Neural progenitor cell (in vitro differentiated cells): Measurements from ENCODE around the gene DET1.

Experiments
- EZH2 ChIP-seq: fragments of 200-600 bp; sonication (generic); IDR thresholded peaks from 2 replicates; pipeline ENCODE4 v1.6.1; 2017; ENCODE audit warnings: antibody characterized with exemption, mild to moderate bottlenecking, moderate library complexity
- TF ChIP-seq, protein P1 (sequence below): fragments of 200-600 bp; sonication (generic); IDR thresholded peaks from 2 replicates; pipeline ENCODE4 v1.5.1; 2017; ENCODE audit warnings: antibody characterized with exemption, mild to moderate bottlenecking

DNA sequence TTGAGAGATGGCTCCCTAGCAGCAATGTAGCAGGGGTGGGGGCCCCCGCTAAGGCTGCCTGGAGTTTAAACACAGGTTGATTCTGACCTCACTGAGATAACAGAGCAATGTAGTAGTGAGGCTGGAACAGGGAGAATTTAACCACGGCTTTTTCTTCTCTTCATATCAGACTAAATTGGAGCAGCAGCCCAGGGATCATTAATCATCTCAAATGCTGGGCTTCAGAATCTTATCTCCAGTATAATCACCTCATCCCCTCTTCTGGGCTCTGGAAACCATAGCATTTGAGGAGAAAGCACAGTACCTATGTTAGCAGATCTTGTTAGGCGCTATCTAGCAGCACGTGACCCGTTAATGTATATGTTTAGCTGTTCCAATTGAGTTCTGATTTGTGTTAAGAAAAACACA lies 25.4 kb upstream of the DET1 start:
- TF ChIP-seq, protein P1, sequence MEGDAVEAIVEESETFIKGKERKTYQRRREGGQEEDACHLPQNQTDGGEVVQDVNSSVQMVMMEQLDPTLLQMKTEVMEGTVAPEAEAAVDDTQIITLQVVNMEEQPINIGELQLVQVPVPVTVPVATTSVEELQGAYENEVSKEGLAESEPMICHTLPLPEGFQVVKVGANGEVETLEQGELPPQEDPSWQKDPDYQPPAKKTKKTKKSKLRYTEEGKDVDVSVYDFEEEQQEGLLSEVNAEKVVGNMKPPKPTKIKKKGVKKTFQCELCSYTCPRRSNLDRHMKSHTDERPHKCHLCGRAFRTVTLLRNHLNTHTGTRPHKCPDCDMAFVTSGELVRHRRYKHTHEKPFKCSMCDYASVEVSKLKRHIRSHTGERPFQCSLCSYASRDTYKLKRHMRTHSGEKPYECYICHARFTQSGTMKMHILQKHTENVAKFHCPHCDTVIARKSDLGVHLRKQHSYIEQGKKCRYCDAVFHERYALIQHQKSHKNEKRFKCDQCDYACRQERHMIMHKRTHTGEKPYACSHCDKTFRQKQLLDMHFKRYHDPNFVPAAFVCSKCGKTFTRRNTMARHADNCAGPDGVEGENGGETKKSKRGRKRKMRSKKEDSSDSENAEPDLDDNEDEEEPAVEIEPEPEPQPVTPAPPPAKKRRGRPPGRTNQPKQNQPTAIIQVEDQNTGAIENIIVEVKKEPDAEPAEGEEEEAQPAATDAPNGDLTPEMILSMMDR, result no peak
- TF ChIP-seq EZH2, result no peak
